HG02870 (cell line): ENCODE data around the gene ST6GAL1.
"Not testable (repeated sequence)": the region's sequence is repeated elsewhere in the genome, so short reads cannot be mapped to it uniquely, and the experiment has no call there.

ENCODE experiments used
- ATAC-seq: cut with Tn5 transposase; IDR thresholded peaks from one replicate; pipeline ENCODE4 v1.9.1; 2021; ENCODE audit warnings: mild to moderate bottlenecking, moderate library complexity; ENCODE audit not compliant: unreplicated experiment

Gene ST6GAL1

GRCh38 chr3:186991470-186991869 is 61.1 kb downstream of the ST6GAL1 start:
- ATAC-seq: no peak

GRCh38 chr3:186992096-186992495 is 61.8 kb downstream of the ST6GAL1 start:
- not testable (repeated sequence) for ATAC-seq

GRCh38 chr3:186993210-186993782 is 63.0 kb downstream of the ST6GAL1 start:
- no peak for ATAC-seq

- ATAC-seq: no peak
These were observed 64.0 kb downstream of the ST6GAL1 start for GRCh38 chr3:186994000-186994955.

- no peak for ATAC-seq
These were observed 66.0 kb downstream of the ST6GAL1 start for GRCh38 chr3:186996356-186996755.

GRCh38 chr3:186997061-186997460 is 66.7 kb downstream of the ST6GAL1 start:
- ATAC-seq: no peak

- no peak for ATAC-seq
These were observed 67.2 kb downstream of the ST6GAL1 start for GRCh38 chr3:186997473-186997939.

GRCh38 chr3:186998937-186999368 is 68.6 kb downstream of the ST6GAL1 start:
- no peak for ATAC-seq

GRCh38 chr3:187000711-187001151 is 70.4 kb downstream of the ST6GAL1 start:
- ATAC-seq: peak; percentile 61

- no peak for ATAC-seq
These were observed 72.6 kb downstream of the ST6GAL1 start for GRCh38 chr3:187002915-187003314.

GRCh38 chr3:187005827-187006481 is 75.6 kb downstream of the ST6GAL1 start:
- no peak for ATAC-seq

GRCh38 chr3:187006864-187007630 is 76.7 kb downstream of the ST6GAL1 start:
- ATAC-seq: no peak

- ATAC-seq: not testable (repeated sequence)
These were observed 80.1 kb downstream of the ST6GAL1 start for GRCh38 chr3:187010382-187010781.

- peak; percentile 53 for ATAC-seq
These were observed 81.6 kb downstream of the ST6GAL1 start for GRCh38 chr3:187011915-187012314.

GRCh38 chr3:187012609-187013051 is 82.3 kb downstream of the ST6GAL1 start:
- ATAC-seq: no peak

- ATAC-seq: no peak
These were observed 82.9 kb downstream of the ST6GAL1 start for GRCh38 chr3:187013159-187013716.

GRCh38 chr3:187014417-187014864 is 84.1 kb downstream of the ST6GAL1 start:
- no peak for ATAC-seq

- peak; percentile 37 for ATAC-seq
These were observed 85.7 kb downstream of the ST6GAL1 start for GRCh38 chr3:187015903-187016638.

GRCh38 chr3:187016639-187017345 is 86.5 kb downstream of the ST6GAL1 start:
- ATAC-seq: no peak
